ENCODE data around the gene NFKBIZ. TPM values are rescaled to one million over a fixed set of nuclear protein-coding genes. Genes with fewer than 3 reads are reported as not detected.

NFKBIZ gene
- total and polyA plus RNA-seq, 9 of the 15 experiments (the other 6 are each of a cell fraction or from before 2014, with no cell fraction given), result 1.2 to 13.7 (median 5.7) TPM

DNA sequence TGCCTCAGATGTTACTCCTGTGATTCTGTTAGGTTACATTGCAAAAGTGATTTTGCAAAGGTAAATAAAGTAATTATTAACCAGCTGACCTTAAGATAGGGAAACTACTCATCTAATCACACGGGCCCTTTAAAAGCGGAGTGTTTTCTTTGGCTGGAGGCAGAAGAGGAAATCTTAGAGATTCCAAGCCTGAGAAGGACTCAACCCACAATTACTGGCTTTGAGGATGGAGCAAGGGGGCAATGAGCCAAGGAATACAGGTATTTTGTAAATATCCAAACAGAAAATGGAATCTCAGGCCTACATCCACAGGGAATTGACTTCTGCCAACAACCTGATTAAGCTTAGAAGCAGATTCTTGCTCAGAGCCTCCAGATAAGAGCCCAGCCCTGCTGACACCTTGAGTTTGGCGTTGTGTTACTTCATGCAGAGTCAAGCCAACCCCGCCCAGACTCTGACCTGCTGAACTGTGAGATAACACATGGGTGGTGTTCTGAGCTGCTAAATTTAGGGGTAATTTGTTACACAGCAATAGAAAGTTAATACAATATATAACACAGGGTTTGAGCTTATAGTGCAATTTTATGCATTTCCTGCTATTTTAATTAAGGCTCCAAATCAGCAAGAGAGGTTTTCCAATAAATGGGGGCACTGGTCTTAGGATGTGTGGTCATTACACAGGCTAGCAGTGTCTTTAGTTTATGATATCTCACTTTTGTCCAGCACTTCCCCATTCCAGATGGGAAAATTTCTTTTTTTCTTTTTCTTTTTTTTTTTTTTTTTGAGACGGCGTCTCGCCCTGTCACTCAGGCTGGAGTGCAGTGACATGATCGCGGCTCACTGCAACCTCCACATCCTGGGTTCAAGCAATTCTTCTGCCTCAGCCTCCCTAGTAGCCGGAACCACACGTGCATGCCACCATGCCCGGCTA lies 19.5 kb downstream of the NFKBIZ start (continued):
- TF ChIP-seq RHOXF2B (CRISPR knock-in tag; conservative IDR thresholded peaks at IDR 0.05) (no peak), PHF8 (IDR thresholded peaks at IDR 0.05; ENCODE audit: borderline replicate concordance, low read length) (no peak), TGIF2 (CRISPR knock-in tag; IDR thresholded peaks at IDR 0.05) (no peak), CCNT2 (IDR thresholded peaks at IDR 0.05; ENCODE audit: borderline replicate concordance, extremely low read depth, insufficient read length, low read depth, low read length) (peak; percentile 34), SMARCA4 (IDR thresholded peaks at IDR 0.05) (peak; percentile 64), FOXJ2 (tag; IDR thresholded peaks at IDR 0.05) (no peak), GABPB2 (CRISPR knock-in tag; conservative IDR thresholded peaks at IDR 0.05) (no peak), HSF4 (CRISPR knock-in tag; IDR thresholded peaks at IDR 0.05; ENCODE audit: borderline replicate concordance) (no peak), ZC3H11A (IDR thresholded peaks at IDR 0.05; ENCODE audit: low read depth, low read length) (no peak), ZFP36 (IDR thresholded peaks at IDR 0.05; ENCODE audit: low read depth, low read length, partially characterized antibody) (no peak), ZNF224 (CRISPR knock-in tag; IDR thresholded peaks at IDR 0.05) (no peak), ZNF121 (CRISPR knock-in tag; conservative IDR thresholded peaks at IDR 0.05) (no peak)
- TF ChIP-seq, protein P1, sequence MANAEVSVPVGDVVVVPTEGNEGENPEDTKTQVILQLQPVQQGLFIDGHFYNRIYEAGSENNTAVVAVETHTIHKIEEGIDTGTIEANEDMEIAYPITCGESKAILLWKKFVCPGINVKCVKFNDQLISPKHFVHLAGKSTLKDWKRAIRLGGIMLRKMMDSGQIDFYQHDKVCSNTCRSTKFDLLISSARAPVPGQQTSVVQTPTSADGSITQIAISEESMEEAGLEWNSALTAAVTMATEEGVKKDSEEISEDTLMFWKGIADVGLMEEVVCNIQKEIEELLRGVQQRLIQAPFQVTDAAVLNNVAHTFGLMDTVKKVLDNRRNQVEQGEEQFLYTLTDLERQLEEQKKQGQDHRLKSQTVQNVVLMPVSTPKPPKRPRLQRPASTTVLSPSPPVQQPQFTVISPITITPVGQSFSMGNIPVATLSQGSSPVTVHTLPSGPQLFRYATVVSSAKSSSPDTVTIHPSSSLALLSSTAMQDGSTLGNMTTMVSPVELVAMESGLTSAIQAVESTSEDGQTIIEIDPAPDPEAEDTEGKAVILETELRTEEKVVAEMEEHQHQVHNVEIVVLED (CRISPR knock-in tag; IDR thresholded peaks at IDR 0.05), result no peak
- TF ChIP-seq, protein P2, sequence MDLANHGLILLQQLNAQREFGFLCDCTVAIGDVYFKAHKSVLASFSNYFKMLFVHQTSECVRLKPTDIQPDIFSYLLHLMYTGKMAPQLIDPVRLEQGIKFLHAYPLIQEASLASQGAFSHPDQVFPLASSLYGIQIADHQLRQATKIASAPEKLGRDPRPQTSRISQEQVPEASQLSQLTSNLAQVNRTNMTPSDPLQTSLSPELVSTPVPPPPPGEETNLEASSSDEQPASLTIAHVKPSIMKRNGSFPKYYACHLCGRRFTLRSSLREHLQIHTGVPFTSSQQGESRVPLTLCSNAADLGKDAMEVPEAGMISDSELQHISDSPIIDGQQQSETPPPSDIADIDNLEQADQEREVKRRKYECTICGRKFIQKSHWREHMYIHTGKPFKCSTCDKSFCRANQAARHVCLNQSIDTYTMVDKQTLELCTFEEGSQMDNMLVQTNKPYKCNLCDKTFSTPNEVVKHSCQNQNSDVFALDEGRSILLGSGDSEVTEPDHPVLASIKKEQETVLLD (IDR thresholded peaks at IDR 0.05), result no peak
- TF ChIP-seq, protein P3, sequence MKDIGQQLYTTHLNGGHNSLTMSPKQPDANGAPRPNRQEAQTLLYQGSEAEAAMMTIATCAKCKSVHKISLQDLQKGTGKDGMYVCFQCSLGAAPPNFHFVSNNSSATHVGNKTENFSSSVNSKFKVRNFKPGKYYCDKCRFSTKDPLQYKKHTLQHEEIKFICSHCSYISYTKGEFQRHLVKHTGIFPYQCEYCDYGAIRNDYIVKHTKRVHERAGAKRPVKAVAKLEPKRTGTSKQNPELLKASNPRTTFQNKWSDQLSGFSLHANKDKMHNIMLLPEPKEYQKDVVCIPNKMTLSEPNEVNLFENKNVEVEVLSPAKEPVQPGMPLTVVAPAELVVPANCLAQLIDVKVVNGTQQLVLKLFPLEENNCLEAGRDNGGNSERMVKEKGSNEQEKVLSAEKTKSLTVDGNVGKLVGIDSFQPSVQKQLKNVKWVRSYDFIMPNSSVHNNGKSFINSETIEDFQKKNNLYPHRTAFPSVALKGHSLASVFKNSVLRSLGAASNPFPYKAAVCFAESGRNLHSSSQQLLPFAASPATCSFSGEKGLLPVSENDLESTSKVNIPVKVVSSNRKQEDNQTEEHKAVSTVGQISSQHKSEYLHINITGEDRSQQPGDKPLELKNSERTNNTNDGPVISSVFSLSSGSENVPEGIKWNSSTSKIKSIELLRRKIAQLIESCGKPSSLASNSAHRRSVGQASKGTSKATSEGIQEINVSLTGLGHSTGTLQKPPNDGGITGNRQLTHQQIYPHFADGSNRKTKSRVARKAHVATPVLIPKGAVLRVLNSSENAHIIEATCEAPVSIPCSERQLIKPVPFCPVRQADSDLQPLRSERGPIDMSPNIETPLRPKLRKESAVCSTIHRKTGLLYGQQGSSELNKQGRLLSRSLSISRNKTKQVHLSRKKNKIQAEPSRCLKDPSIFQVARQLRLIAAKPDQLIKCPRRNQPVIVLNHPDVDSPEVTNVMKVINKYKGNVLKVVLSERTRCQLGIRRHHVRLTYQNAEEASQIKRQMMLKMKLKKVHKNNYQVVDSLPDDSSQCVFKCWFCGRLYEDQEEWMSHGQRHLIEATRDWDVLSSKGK (CRISPR knock-in tag; IDR thresholded peaks at IDR 0.05), result no peak
- TF ChIP-seq, protein P4, sequence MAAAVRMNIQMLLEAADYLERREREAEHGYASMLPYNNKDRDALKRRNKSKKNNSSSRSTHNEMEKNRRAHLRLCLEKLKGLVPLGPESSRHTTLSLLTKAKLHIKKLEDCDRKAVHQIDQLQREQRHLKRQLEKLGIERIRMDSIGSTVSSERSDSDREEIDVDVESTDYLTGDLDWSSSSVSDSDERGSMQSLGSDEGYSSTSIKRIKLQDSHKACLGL (CRISPR knock-in tag; IDR thresholded peaks at IDR 0.05; ENCODE audit: borderline replicate concordance, poor library complexity, severe bottlenecking), result no peak
- TF ChIP-seq, protein P5, sequence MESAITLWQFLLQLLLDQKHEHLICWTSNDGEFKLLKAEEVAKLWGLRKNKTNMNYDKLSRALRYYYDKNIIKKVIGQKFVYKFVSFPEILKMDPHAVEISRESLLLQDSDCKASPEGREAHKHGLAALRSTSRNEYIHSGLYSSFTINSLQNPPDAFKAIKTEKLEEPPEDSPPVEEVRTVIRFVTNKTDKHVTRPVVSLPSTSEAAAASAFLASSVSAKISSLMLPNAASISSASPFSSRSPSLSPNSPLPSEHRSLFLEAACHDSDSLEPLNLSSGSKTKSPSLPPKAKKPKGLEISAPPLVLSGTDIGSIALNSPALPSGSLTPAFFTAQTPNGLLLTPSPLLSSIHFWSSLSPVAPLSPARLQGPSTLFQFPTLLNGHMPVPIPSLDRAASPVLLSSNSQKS (CRISPR knock-in tag; IDR thresholded peaks at IDR 0.05), result no peak
